GM21526 (cell line): ENCODE data around the gene KRTCAP3.

Source experiments
- ATAC-seq: cut with Tn5 transposase; IDR thresholded peaks from one replicate; pipeline ENCODE4 v1.9.1; 2021; ENCODE audit warnings: moderate library complexity; ENCODE audit not compliant: unreplicated experiment, low FRiP score

Gene KRTCAP3

DNA sequence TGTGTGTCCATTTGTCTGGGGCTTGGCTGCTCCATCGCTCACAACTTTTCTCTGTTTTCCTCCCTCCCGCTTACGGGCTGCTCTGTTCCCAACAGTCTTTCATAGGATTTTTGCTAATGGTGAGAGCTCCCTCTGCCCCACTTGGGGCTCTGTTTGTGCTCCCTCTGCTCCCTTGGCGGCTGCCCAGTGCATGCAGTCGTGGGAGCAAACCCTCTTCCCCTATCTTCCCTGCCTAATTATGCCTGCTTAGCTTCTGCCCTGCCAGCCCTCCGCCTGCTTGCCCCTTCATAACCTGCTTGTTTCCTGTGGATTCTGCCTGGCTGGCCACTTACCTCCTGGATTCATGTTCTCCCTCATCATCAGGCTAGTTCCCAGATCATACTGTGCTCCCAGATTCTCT lies 6.6 kb upstream of the KRTCAP3 start:
- no peak for ATAC-seq

DNA sequence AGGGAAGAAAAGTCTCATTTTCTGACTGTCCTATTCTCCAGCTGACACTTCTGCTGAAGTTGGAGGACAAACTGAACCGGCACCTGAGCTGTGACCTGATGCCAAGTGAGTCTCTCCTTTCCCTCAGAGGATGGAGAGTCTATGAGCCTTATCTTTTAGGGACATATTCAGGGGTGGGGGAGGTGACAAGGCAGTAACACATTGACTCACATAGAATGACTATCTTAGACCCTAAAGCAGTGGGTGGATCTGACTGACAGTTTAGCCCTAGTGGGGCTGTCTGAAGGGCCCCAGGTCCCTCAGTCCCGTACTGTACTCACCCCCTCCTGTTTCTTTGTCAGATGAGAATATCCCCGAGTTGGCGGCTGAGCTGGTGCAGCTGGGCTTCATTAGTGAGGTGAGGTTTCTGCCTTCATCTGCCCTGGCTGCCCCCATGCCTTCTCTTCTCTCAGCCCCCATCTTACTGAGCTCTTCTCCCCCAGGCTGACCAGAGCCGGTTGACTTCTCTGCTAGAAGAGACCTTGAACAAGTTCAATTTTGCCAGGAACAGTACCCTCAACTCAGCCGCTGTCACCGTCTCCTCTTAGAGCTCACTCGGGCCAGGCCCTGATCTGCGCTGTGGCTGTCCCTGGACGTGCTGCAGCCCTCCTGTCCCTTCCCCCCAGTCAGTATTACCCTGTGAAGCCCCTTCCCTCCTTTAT lies 805 bp upstream of the KRTCAP3 start:
- ATAC-seq: no peak

DNA sequence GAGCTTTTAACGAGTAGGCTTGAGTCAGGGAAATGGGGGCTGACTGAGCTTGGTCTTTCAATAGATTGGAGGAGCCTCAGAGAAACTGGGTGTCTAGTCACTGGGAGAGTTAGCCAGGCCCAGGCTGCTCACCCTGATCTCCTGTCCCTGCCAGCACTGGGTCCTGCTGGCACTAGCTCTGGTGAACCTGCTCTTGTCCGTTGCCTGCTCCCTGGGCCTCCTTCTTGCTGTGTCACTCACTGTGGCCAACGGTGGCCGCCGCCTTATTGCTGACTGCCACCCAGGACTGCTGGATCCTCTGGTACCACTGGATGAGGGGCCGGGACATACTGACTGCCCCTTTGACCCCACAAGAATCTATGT lies 720 bp downstream of the KRTCAP3 start:
- no peak for ATAC-seq

DNA sequence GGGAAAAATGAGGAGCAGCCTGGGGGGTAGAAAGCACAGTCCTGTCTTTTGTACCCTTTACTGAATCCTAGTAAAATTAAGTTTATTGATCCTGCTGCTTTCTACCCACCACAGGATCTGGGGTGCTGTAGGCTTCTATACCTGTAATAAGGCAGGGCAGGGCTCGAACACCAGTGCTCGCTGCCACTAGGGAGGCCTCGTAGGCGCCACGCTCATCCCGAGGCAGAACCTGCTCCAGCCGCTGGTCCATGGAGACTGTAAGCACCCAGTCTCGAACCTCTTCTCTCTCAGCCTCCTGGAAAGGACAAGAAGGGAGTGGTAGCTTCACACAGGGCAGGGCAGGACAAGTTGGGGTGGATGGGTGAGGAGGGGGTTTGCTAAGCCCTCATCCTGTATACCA lies 3.0 kb downstream of the KRTCAP3 start:
- no peak for ATAC-seq

DNA sequence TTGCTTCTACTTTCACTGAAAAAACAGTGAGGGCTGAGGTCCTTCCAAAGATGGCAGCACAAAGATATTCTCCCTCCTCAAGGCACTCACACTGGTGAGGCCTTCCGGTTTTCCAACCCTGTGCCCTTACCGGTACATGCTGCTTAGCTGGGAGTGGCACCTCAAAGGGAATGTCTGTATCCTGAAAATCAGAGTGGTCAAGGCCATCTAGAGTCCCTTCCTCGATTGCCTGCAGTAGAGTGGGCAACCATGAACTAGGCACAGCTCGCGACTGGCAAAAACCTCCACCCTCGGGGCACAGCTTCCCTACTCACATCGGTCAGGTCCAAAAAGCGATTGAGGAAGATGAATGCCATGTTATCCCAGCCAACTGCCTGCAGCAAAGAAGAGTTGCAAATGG lies 3.4 kb downstream of the KRTCAP3 start:
- ATAC-seq: no peak

DNA sequence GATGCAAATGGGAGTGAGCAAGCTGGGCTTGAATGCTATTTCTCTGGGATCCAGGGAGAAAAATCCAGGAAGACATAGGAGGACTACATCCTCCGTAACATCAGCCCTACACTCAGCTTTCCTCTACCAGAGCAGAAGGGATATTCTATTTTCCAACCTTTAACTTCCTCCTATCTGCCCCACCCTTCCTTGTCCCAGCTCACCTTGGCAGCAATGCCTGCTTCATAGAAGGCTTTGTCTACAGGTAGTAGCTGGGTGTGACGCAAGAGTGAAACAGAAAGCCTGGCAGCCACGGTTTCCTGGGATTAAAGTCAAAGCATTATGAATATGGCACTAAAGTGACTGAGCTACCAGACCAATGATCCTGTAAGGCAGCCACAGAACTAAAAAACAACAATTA lies 3.9 kb downstream of the KRTCAP3 start:
- no peak for ATAC-seq

DNA sequence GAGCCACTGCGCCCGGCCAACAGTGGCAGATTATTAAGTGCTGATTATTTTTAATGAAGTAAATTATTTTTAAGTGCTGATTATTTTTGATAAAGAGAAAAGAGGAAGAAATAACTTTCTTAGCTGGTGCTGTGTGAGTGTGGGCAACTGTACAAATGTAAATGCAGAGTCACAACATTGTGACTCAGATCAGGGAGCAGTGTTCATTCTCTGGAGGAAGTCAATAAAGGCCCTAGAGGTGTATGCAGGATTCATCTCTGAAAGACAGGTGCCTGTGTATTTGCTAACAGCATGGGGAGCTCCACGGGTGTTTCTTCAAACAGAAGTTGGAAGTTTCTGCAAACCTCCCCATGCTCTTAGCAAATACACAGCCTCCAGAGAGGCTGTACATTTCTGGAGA lies 6.2 kb downstream of the KRTCAP3 start:
- no peak for ATAC-seq

DNA sequence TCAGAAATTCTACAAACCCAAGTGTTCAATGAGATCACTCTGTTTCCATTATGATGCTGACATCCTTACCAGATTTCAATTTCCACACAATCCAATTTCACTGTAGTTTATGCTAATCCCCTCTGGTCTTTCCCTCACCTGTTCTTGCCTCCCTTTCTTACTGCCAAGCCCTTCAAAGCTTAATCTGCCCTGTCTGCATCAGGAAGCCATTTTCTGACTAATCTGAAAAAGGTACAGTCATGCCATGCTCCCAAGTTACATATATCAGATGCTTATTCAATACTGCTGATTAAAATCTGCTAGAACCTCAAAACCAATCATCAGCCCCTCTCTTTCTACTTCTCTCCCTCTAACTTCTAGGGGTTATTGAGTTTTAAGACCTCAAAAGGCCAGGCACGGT lies 8.9 kb downstream of the KRTCAP3 start:
- ATAC-seq: no peak

DNA sequence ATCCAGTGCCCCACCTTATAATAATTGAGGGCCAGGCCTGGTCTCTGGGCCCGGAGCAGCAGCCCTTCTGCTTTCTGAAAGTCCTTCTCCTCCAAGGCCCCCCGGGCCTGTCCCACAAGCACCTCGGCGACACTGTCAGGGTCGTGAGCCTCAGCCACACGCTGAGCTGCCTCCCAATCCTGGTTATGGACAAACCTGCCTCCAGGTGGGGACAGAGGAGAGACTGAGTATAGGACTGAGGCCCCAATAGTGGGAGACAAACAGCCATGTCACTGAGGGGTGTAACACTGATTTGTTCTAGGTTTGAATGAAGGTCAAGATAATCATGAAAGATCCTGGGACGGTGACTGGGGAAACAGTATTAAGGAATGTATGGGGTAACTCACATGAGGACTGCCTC lies 11.8 kb downstream of the KRTCAP3 start:
- no peak for ATAC-seq

DNA sequence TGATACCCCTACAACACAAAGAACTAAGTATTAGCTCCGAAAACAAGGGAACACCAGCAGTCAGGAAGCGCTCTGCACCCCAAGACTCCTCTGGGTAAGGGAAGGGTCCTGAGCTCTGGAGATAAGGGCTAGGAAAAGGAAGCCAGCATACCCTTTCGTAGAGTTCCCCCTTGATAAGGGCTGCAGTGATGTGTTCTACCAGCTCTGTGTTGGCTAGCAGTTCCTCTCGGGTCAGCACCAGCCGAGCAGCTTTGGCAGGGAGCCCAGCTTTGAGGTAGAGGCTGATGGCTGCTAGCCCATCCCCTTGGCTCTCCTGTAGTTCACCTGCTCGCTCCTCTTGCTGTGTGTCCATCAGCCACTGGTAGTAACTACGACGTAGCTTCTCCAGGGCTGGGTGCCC lies 18.9 kb downstream of the KRTCAP3 start:
- no peak for ATAC-seq

DNA sequence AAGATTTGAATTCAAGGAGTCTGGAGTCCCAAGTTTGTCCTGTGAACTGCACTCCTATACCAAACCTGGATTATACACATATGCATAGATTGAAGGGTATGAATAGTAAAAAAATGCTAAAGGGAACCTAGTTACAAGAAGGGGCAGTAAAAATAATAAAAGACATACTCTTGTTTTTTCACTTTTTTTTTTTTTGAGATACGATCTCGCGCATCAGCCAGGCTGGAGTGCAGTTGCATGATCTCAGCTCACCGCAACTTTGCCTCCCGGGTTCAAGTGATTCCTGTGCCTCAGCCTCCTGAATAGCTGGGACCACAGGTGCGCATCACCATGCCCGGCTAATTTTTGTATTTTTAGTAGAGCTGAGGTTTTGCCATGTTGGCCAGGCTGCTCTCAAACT lies 22.3 kb downstream of the KRTCAP3 start:
- ATAC-seq: no peak

DNA sequence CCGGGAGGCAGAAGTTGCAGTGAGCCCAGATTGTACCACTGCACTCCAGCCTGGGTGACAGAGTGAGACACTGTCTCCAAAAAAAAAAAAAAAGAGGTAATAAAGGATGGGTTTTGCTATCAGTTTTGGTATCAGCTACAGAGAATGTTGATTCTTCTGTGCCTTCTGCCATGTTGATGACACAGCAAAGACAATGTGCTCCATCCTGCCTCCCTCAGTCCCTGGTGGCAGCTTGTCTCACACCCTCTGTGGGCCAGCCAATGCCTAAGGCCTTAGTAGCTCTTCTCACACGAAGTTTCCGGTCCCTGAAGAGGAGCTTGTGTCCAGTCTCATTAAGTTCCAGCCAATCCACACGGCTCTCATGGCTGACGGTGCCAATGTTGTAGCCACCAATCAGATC lies 29.8 kb downstream of the KRTCAP3 start:
- no peak for ATAC-seq

DNA sequence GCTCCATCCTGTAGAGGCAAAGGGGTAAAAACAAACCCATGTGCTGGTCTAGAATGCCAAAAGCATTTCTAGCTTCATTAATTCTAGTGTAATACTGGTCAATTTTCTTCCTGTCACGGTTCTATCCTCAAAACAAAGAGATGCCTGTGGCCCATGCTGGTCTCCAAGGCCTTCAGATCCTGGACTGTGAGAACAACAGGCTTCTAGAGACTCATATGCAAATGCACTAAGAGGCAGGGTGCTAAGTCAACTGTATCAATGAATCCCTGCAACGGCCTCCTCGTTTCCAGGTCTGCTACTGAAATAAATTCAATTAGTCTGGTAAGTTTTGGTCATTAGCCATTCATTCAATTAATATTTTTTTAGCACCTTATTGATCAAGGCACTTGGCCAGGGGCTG lies 43.3 kb downstream of the KRTCAP3 start:
- no peak for ATAC-seq

DNA sequence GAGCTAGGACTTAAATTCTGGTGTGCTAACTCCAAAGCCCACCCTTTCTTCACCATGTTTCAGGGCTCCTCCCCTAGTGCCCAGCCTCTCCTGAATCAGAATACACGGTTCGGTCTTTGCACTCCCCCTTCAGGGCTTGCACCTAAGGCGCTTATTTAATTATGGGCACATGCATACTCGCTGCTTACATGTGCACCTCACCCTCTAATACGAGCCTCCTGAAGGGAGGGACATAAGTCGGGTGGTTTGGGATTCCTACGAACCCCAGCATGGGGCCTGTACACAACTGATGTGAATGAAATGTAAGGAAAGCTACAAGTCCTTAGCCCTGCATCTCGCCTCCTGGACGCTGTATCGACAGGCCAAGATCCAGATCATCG lies 46.9 kb downstream of the KRTCAP3 start:
- ATAC-seq: no peak

DNA sequence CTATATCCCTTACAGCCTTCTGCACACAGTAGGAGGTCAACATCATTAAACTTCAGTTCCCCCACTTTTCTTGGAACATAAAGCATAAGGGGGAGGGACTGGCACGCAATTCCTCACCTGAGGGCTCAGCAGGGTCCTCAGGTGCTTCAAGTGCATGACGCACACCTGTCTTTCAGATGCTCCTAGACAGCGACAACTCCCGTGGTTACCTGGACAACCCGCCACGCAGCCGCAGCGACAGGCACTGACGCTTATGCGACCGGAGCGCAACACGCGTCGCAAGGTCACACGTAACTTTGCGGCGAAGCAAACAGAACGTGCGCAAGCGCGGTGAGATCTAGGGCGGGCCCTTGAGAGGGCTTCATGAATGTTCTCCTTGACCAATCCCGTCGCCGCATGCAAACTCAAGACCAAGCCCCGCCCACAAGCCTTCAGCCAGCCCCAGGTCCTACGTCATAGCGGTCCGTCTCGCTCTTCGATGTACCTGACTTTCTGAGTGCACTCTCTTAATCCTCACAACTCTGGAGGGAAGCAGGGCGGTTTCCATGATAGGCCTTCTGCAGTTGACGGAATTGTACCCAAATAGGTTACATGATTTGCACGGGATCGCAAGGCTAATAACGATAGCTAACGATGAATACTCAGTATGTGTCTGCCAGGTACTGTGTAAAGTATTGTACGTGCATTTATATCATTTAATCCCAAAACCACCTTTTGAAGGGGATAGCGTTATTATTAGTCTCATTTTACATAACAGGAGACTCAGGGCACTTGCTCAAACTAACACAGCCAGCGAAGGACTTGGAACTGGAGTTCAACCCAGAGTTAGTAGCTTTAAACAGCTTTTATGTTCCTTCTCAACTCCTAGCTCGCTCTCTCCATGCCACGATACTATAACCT lies 47.6 kb downstream of the KRTCAP3 start, which contains the start of gene IFT172:
TSS of gene IFT172 (minus strand) at position 246 of the 900 bp plus-strand sequence. CDS start at position 156, 90 bp downstream.
- peak; percentile 86 for ATAC-seq

DNA sequence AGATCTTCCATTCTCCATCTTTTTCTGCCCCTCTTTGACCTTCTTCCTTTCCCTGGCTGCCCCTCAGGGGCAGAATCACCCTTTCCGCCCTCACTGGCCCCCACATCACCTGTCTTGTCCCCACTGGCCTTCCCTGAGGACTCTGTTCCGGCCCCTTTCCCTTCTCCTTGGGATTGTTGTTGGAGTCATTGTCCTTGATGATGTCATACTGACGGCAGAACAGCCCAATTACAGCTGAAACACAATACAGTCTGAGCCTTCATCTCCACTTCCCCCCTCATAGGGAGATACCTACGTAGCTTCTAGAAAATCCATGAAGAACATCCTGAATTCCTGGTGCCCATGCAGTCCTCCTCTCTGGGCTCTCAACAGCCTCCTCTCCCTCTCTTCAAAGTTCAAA lies 50.4 kb downstream of the KRTCAP3 start:
- no peak for ATAC-seq

DNA sequence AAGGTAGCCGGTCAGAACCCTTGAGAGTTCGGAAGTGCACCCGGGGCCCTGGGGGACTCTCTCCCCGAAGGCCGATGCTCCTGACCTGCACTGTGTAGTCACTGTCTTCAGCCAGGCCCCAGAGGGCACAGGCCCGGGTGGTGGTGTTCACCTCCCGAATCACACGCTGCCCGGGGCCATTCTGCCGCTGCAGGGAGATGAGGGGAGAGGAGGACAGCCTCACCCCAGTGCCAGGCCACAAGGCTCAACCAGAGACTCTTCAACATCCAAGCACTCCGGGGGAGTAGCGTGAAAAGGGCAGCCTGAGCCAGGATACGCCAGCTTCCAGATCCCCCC lies 51.7 kb downstream of the KRTCAP3 start:
- no peak for ATAC-seq
